Neural cell (in vitro differentiated cells): ENCODE results near the gene ANKFY1. TPM values are rescaled to one million over a fixed set of nuclear protein-coding genes. Genes with fewer than 3 reads are reported as not detected.

Source experiments
- H2AFZ ChIP-seq: fragments of 200-600, 300-800 bp; sonication (generic), shearing (Covaris generic); 2 replicates; pipeline ENCODE4 v1.6.0; 2014; ENCODE audit warnings: low read depth, mild to moderate bottlenecking, antibody characterized with exemption, low read length, moderate library complexity
- H3F3A ChIP-seq: fragments of 200-600 bp; shearing (Covaris generic); 2 replicates; pipeline ENCODE4 v1.6.1; 2016; ENCODE audit warnings: mild to moderate bottlenecking, moderate library complexity, mixed read lengths, antibody characterized with exemption, low read length; ENCODE audit not compliant: insufficient read depth, poor library complexity, severe bottlenecking
- H3K27ac ChIP-seq: fragments of 200-600, 300-800 bp; sonication (generic), shearing (Covaris generic); 2 replicates; pipeline ENCODE4 v1.5.1; 2014; ENCODE audit warnings: mild to moderate bottlenecking, low read length, moderate library complexity
- H3K27me3 ChIP-seq: fragments of 300-800, 200-600 bp; sonication (generic), shearing (Covaris generic); 2 replicates; pipeline ENCODE4 v1.6.0; 2014; ENCODE audit warnings: mild to moderate bottlenecking, low read depth, low read length, moderate library complexity; ENCODE audit not compliant: insufficient read depth
- H3K36me3 ChIP-seq: fragments of 300-800, 200-600 bp; sonication (generic), shearing (Covaris generic); 2 replicates; pipeline ENCODE4 v1.5.1; 2014; ENCODE audit warnings: mild to moderate bottlenecking, antibody characterized with exemption, low read length, moderate library complexity; ENCODE audit not compliant: insufficient read depth
- H3K4me2 ChIP-seq: fragments of 300-800, 200-600 bp; sonication (generic), shearing (Covaris generic); 2 replicates; pipeline ENCODE4 v1.6.0; 2014; ENCODE audit warnings: mild to moderate bottlenecking, low read length
- H3K4me3 ChIP-seq: fragments of 300-800, 200-600 bp; sonication (generic), shearing (Covaris generic); 2 replicates; pipeline ENCODE4 v1.5.1; 2014; ENCODE audit warnings: mild to moderate bottlenecking, low read length, moderate library complexity
- H3K79me2 ChIP-seq: fragments of 200-600 bp; shearing (Covaris generic); replicated peaks from 2 replicates; pipeline ENCODE4 v1.6.0; 2014; ENCODE audit warnings: mild to moderate bottlenecking, low read length, moderate library complexity; ENCODE audit not compliant: insufficient read depth
- H3K9ac ChIP-seq: fragments of 300-800, 200-600 bp; sonication (generic), shearing (Covaris generic); 2 replicates; pipeline ENCODE4 v1.6.1; 2016; ENCODE audit warnings: mild to moderate bottlenecking, low read length, mixed read lengths
- H3K9me2 ChIP-seq: fragments of 200-600 bp; shearing (Covaris generic); 2 replicates; pipeline ENCODE4 v1.6.1; 2016; ENCODE audit warnings: mild to moderate bottlenecking, low read length, mixed read lengths; ENCODE audit not compliant: insufficient read depth
- H3K9me3 ChIP-seq: fragments of 200-600, 300-800 bp; sonication (generic), shearing (Covaris generic); 2 replicates; pipeline ENCODE4 v1.6.1; 2016; ENCODE audit warnings: mild to moderate bottlenecking, mixed run types, low read length, moderate library complexity, mixed read lengths
- H4K20me1 ChIP-seq: fragments of 200-600 bp; shearing (Covaris generic); 2 replicates; pipeline ENCODE4 v1.6.1; 2016; ENCODE audit warnings: mild to moderate bottlenecking, mixed run types; ENCODE audit not compliant: insufficient read depth
- CTCF ChIP-seq: fragments of 450-650 bp; IDR thresholded peaks from 2 replicates; pipeline ENCODE4 v1.5.1; 2014; ENCODE audit warnings: antibody characterized with exemption, mild to moderate bottlenecking, moderate library complexity; ENCODE audit not compliant: poor library complexity, severe bottlenecking
- EP300 ChIP-seq: fragments of 450-650 bp; conservative IDR thresholded peaks from 2 replicates; pipeline ENCODE4 v1.6.1; 2014; ENCODE audit warnings: antibody characterized with exemption, mild to moderate bottlenecking, moderate library complexity; ENCODE audit not compliant: poor library complexity, severe bottlenecking
- EZH2 ChIP-seq: fragments of 200-600, 300-800 bp; shearing (Covaris generic), sonication (generic); IDR thresholded peaks from 2 replicates; pipeline ENCODE4 v1.6.1; 2014; ENCODE audit warnings: antibody characterized with exemption, low read length, borderline replicate concordance, mild to moderate bottlenecking; ENCODE audit not compliant: insufficient read depth, poor library complexity, severe bottlenecking
- MXI1 ChIP-seq: fragments of 450-650 bp; conservative IDR thresholded peaks from 2 replicates; pipeline ENCODE4 v1.6.1; 2014; ENCODE audit warnings: antibody characterized with exemption, mild to moderate bottlenecking; ENCODE audit not compliant: poor library complexity, severe bottlenecking
- POLR2AphosphoS5 ChIP-seq: IDR thresholded peaks from 2 replicates; pipeline ENCODE4 v1.6.1; 2012
- RAD21 ChIP-seq: fragments of 450-650 bp; conservative IDR thresholded peaks from 2 replicates; pipeline ENCODE4 v1.6.1; 2014; ENCODE audit warnings: antibody characterized with exemption, mild to moderate bottlenecking, moderate library complexity
- REST ChIP-seq: IDR thresholded peaks from 2 replicates; pipeline ENCODE4 v1.6.1; 2012; ENCODE audit warnings: borderline replicate concordance
- SMC3 ChIP-seq: fragments of 450-650 bp; conservative IDR thresholded peaks from 2 replicates; pipeline ENCODE4 v1.6.1; 2014; ENCODE audit warnings: antibody characterized with exemption, mild to moderate bottlenecking, moderate library complexity; ENCODE audit not compliant: poor library complexity
- TAF1 ChIP-seq: IDR thresholded peaks from 2 replicates; pipeline ENCODE4 v1.6.1; 2012; ENCODE audit warnings: low read depth
- polyA plus RNA-seq: library from polyadenylated mRNA; depleted of rRNA; stranded (reverse); fragments of >200 nt; gene quantifications from 2 replicates; pipeline ENCODE4 v1.2.3, GENCODE V29; 2014

Gene ANKFY1
- polyA plus RNA-seq, 1 donor from 2014 or later: 25.6 TPM

- no peak overlapping the region for H3K4me3 ChIP-seq
- H3F3A ChIP-seq: no peaks in the 10 kb centered on the region
- no peak overlapping the region for H2AFZ ChIP-seq
- H3K4me2 ChIP-seq: no peak overlapping the region
- no peak for TF ChIP-seq EP300
- TF ChIP-seq TAF1: no peak
- TF ChIP-seq REST: no peak
- TF ChIP-seq EZH2: no peak
- no peak for TF ChIP-seq POLR2AphosphoS5
- TF ChIP-seq RAD21: no peak
- no peak for TF ChIP-seq SMC3
- TF ChIP-seq CTCF: no peak
- TF ChIP-seq MXI1: no peak
- H3K9ac ChIP-seq: no peak overlapping the region
- H3K27me3 ChIP-seq: no peaks in the 10 kb centered on the region
- no peaks in the 10 kb centered on the region for H4K20me1 ChIP-seq
- no peaks in the 10 kb centered on the region for H3K9me3 ChIP-seq
- peaks cover 5% of the 10 kb centered on the region for H3K79me2 ChIP-seq
- H3K36me3 ChIP-seq: peaks cover 12% of the 10 kb centered on the region
- no peaks in the 10 kb centered on the region for H3K9me2 ChIP-seq
- H3K27ac ChIP-seq: no peak overlapping the region
These were observed 29.4 kb downstream of the ANKFY1 start for GRCh38 chr17:4234401-4234800.

GRCh38 chr17:4233668-4234258, 30.0 kb downstream of the ANKFY1 start:
- Histone ChIP-seq H4K20me1 (no peaks in the 10 kb centered on the region), H3F3A (no peaks in the 10 kb centered on the region), H3K27ac (no peak overlapping the region), H3K4me2 (no peak overlapping the region), H3K4me3 (no peak overlapping the region), H3K79me2 (peaks cover 5% of the 10 kb centered on the region), H3K36me3 (peaks cover 12% of the 10 kb centered on the region), H2AFZ (no peak overlapping the region), H3K9me3 (no peaks in the 10 kb centered on the region), H3K27me3 (no peaks in the 10 kb centered on the region), H3K9ac (no peak overlapping the region), H3K9me2 (no peaks in the 10 kb centered on the region)
- TF ChIP-seq CTCF: no peak
- no peak for TF ChIP-seq RAD21
- TF ChIP-seq EP300: no peak
- TF ChIP-seq POLR2AphosphoS5: no peak
- no peak for TF ChIP-seq TAF1
- no peak for TF ChIP-seq SMC3
- TF ChIP-seq EZH2: no peak
- no peak for TF ChIP-seq MXI1
- TF ChIP-seq REST: no peak
